Trophoblast cell (in vitro differentiated cells and primary cell): ENCODE results near the gene PLCB3.

Experiments used
- DNase-seq, 2 donors: peaks; one replicate each; pipeline ENCODE4 v3.0.0-alpha.2; 2016
- H2AFZ ChIP-seq: 2 replicates; pipeline ENCODE4 v1.6.1; 2013; ENCODE audit warnings: low read length, moderate library complexity, mild to moderate bottlenecking; ENCODE audit not compliant: insufficient read depth, poor library complexity
- H2AK5ac ChIP-seq: 2 replicates; pipeline ENCODE4 v1.6.1; 2013; ENCODE audit warnings: mild to moderate bottlenecking, low read length
- H2BK120ac ChIP-seq: 2 replicates; pipeline ENCODE4 v1.6.1; 2013; ENCODE audit warnings: low read length, mild to moderate bottlenecking, moderate library complexity; ENCODE audit not compliant: insufficient read depth, poor library complexity
- H2BK12ac ChIP-seq: 2 replicates; pipeline ENCODE4 v1.6.1; 2013; ENCODE audit warnings: mild to moderate bottlenecking, low read length, moderate library complexity
- H2BK5ac ChIP-seq: 2 replicates; pipeline ENCODE4 v1.6.1; 2013; ENCODE audit warnings: low read length, low read depth, moderate library complexity, mild to moderate bottlenecking; ENCODE audit not compliant: poor library complexity
- H3K14ac ChIP-seq: 2 replicates; pipeline ENCODE4 v1.6.1; 2013; ENCODE audit warnings: mild to moderate bottlenecking, low read length
- H3K18ac ChIP-seq: 2 replicates; pipeline ENCODE4 v1.6.1; 2013; ENCODE audit warnings: mild to moderate bottlenecking, low read length
- H3K23ac ChIP-seq: 2 replicates; pipeline ENCODE4 v1.6.1; 2013; ENCODE audit warnings: low read length
- H3K27ac ChIP-seq: 2 replicates; pipeline ENCODE4 v1.5.1; 2013; ENCODE audit warnings: low read depth, mild to moderate bottlenecking, inconsistent platforms, low read length, moderate library complexity
- H3K27me3 ChIP-seq: 2 replicates; pipeline ENCODE4 v1.6.1; 2013; ENCODE audit warnings: inconsistent platforms, mild to moderate bottlenecking, low read length, moderate library complexity; ENCODE audit not compliant: insufficient read depth
- H3K36me3 ChIP-seq, 2 experiments: 1 replicate in 1 of 2; 2 replicates in 1 of 2; pipeline ENCODE4 v1.6.1; 2013; ENCODE audit warnings: low read length in 2 of 2, mild to moderate bottlenecking in 2 of 2, moderate library complexity in 1 of 2; ENCODE audit not compliant: insufficient read depth in 2 of 2, control insufficient read depth in 1 of 2
- H3K4ac ChIP-seq: 2 replicates; pipeline ENCODE4 v1.6.1; 2013; ENCODE audit warnings: low read depth, mild to moderate bottlenecking, low read length, moderate library complexity
- H3K4me1 ChIP-seq, 2 experiments: 1 replicate in 1 of 2; 2 replicates in 1 of 2; pipeline ENCODE4 v1.6.1; 2013; ENCODE audit warnings: low read length in 2 of 2, mild to moderate bottlenecking in 2 of 2, moderate library complexity in 1 of 2; ENCODE audit not compliant: insufficient read depth in 2 of 2, control insufficient read depth in 1 of 2
- H3K4me2 ChIP-seq: 2 replicates; pipeline ENCODE4 v1.6.1; 2013; ENCODE audit warnings: inconsistent platforms, mild to moderate bottlenecking, low read length, moderate library complexity
- H3K4me3 ChIP-seq: 2 replicates; pipeline ENCODE4 v1.5.1; 2013; ENCODE audit warnings: mild to moderate bottlenecking, low read depth, low read length, inconsistent platforms
- H3K79me1 ChIP-seq: one replicate; pipeline ENCODE4 v1.6.1; 2013; ENCODE audit warnings: low read length
- H3K79me2 ChIP-seq: 2 replicates; pipeline ENCODE4 v1.6.1; 2013; ENCODE audit warnings: low read length, mild to moderate bottlenecking; ENCODE audit not compliant: control insufficient read depth, insufficient read depth, poor library complexity
- H3K9ac ChIP-seq: 2 replicates; pipeline ENCODE4 v1.6.1; 2013; ENCODE audit warnings: mild to moderate bottlenecking, low read length
- H3K9me3 ChIP-seq: 2 replicates; pipeline ENCODE4 v1.6.1; 2013; ENCODE audit warnings: low read depth, mild to moderate bottlenecking, control low read depth, inconsistent platforms, low read length; ENCODE audit not compliant: insufficient read depth
- H4K12ac ChIP-seq: 2 replicates; pipeline ENCODE4 v1.6.1; 2013; ENCODE audit warnings: low read depth, mild to moderate bottlenecking, low read length, moderate library complexity
- H4K8ac ChIP-seq: 2 replicates; pipeline ENCODE4 v1.6.1; 2013; ENCODE audit warnings: low read depth, mild to moderate bottlenecking, low read length, moderate library complexity
- H4K91ac ChIP-seq: one replicate; pipeline ENCODE4 v1.6.1; 2013; ENCODE audit warnings: low read depth, mild to moderate bottlenecking, low read length, moderate library complexity
- WGBS: extraction: QIAGEN DNeasy Blood & Tissue Kit; methylation state at CpG from one replicate; pipeline ENCODE4 v1.1.7; 2013; ENCODE audit warnings: missing lambda C conversion rate; ENCODE audit not compliant: insufficient read length, insufficient coverage; ENCODE audit errors: extremely low coverage; 5-methylcytosine and 5-hydroxymethylcytosine counted together

The PLCB3 gene

GRCh38 chr11:64235437-64236161, 15.7 kb upstream of the PLCB3 start:
- H2AK5ac ChIP-seq = no peak overlapping the region
- H3K9ac ChIP-seq = no peak overlapping the region
- H4K91ac ChIP-seq = peak overlapping the region; percentile 85
- H3K4me2 ChIP-seq = peak overlapping the region; percentile 79
- no peaks in the 10 kb centered on the region for H3K27me3 ChIP-seq
- DNase-seq = no peak
- H3K4me3 ChIP-seq = no peak overlapping the region
- peak overlapping the region; percentile 28 for H4K12ac ChIP-seq
- peaks cover 9% of the 10 kb centered on the region for H3K79me2 ChIP-seq
- no peak overlapping the region for H2BK120ac ChIP-seq
- H3K27ac ChIP-seq = no peak overlapping the region
- no peak overlapping the region for H2BK5ac ChIP-seq
- H3K18ac ChIP-seq = peak overlapping the region; percentile 45
- no peak overlapping the region for H3K4ac ChIP-seq
- H3K9me3 ChIP-seq = no peaks in the 10 kb centered on the region
- H3K36me3 ChIP-seq = peaks cover 20 to 26% of the 10 kb centered on the region in 2 experiments
- H3K23ac ChIP-seq = no peak overlapping the region
- peaks cover 8 to 18% of the 10 kb centered on the region in 2 experiments for H3K4me1 ChIP-seq
- peak overlapping the region; percentile 5 for H2AFZ ChIP-seq
- H3K14ac ChIP-seq = peak overlapping the region; percentile 24
- H3K79me1 ChIP-seq = peaks cover 13% of the 10 kb centered on the region
- H4K8ac ChIP-seq = no peak overlapping the region
- no CpG with 5 or more reads among the region's 12 CpGs for WGBS
- H2BK12ac ChIP-seq = no peak overlapping the region

- H3K4ac ChIP-seq = peak overlapping the region; percentile 10
- H3K9me3 ChIP-seq = no peaks in the 10 kb centered on the region
- DNase-seq = no peak
- H3K4me3 ChIP-seq = no peak overlapping the region
- H3K14ac ChIP-seq = no peak overlapping the region
- no peak overlapping the region for H3K23ac ChIP-seq
- H2BK5ac ChIP-seq = no peak overlapping the region
- no peak overlapping the region for H4K8ac ChIP-seq
- H3K27ac ChIP-seq = no peak overlapping the region
- H3K4me2 ChIP-seq = no peak overlapping the region
- no peak overlapping the region for H2BK120ac ChIP-seq
- no CpG with 5 or more reads among the region's 12 CpGs for WGBS
- no peak overlapping the region for H3K9ac ChIP-seq
- no peak overlapping the region for H4K12ac ChIP-seq
- H3K4me1 ChIP-seq = peaks cover 11 to 21% of the 10 kb centered on the region in 2 experiments
- H3K18ac ChIP-seq = no peak overlapping the region
- H3K79me2 ChIP-seq = peaks cover 21% of the 10 kb centered on the region
- H2AFZ ChIP-seq = no peak overlapping the region
- no peaks in the 10 kb centered on the region for H3K27me3 ChIP-seq
- no peak overlapping the region for H2AK5ac ChIP-seq
- no peak overlapping the region for H2BK12ac ChIP-seq
- H3K79me1 ChIP-seq = peaks cover 26% of the 10 kb centered on the region
- peaks cover 21 to 25% of the 10 kb centered on the region in 2 experiments for H3K36me3 ChIP-seq
- H4K91ac ChIP-seq = no peak overlapping the region
These were observed 13.8 kb upstream of the PLCB3 start for GRCh38 chr11:64237484-64237951.

GRCh38 chr11:64238076-64238475, 13.3 kb upstream of the PLCB3 start:
- no peaks in the 10 kb centered on the region for H3K9me3 ChIP-seq
- H3K9ac ChIP-seq = no peak overlapping the region
- peaks cover 22% of the 10 kb centered on the region for H3K79me2 ChIP-seq
- peaks cover 17 to 26% of the 10 kb centered on the region in 2 experiments for H3K4me1 ChIP-seq
- H3K36me3 ChIP-seq = peaks cover 25 to 26% of the 10 kb centered on the region in 2 experiments
- no peak overlapping the region for H4K8ac ChIP-seq
- no peak overlapping the region for H2AFZ ChIP-seq
- WGBS = no CpG with 5 or more reads among the region's 9 CpGs
- H3K4ac ChIP-seq = no peak overlapping the region
- no peaks in the 10 kb centered on the region for H3K27me3 ChIP-seq
- no peak overlapping the region for H3K4me3 ChIP-seq
- no peak overlapping the region for H2BK120ac ChIP-seq
- no peak overlapping the region for H2AK5ac ChIP-seq
- no peak overlapping the region for H3K4me2 ChIP-seq
- H2BK5ac ChIP-seq = no peak overlapping the region
- H2BK12ac ChIP-seq = no peak overlapping the region
- no peak overlapping the region for H4K12ac ChIP-seq
- no peak overlapping the region for H4K91ac ChIP-seq
- H3K18ac ChIP-seq = no peak overlapping the region
- H3K79me1 ChIP-seq = peaks cover 26% of the 10 kb centered on the region
- no peak overlapping the region for H3K14ac ChIP-seq
- DNase-seq = no peak
- H3K27ac ChIP-seq = no peak overlapping the region
- no peak overlapping the region for H3K23ac ChIP-seq

GRCh38 chr11:64238999-64239398, 12.3 kb upstream of the PLCB3 start:
- peaks cover 34 to 35% of the 10 kb centered on the region in 2 experiments for H3K36me3 ChIP-seq
- H2AFZ ChIP-seq = no peak overlapping the region

More at GRCh38 chr11:64238999-64239398, 12.3 kb upstream of the PLCB3 start:
- H3K18ac ChIP-seq = no peak overlapping the region
- peaks cover 24% of the 10 kb centered on the region for H3K79me1 ChIP-seq
- H3K4ac ChIP-seq = no peak overlapping the region
- no peak overlapping the region for H2BK5ac ChIP-seq
- no peak overlapping the region for H2AK5ac ChIP-seq
- H3K4me1 ChIP-seq = peaks cover 21 to 32% of the 10 kb centered on the region in 2 experiments
- H4K91ac ChIP-seq = no peak overlapping the region
- H2BK120ac ChIP-seq = no peak overlapping the region
- H2BK12ac ChIP-seq = no peak overlapping the region
- H3K79me2 ChIP-seq = peaks cover 21% of the 10 kb centered on the region
- no peaks in the 10 kb centered on the region for H3K27me3 ChIP-seq
- no peak overlapping the region for H3K27ac ChIP-seq
- H3K23ac ChIP-seq = no peak overlapping the region
- H3K4me3 ChIP-seq = no peak overlapping the region
- H3K9me3 ChIP-seq = no peaks in the 10 kb centered on the region
- no peak overlapping the region for H3K4me2 ChIP-seq
- no peak for DNase-seq
- no peak overlapping the region for H3K14ac ChIP-seq
- H4K8ac ChIP-seq = no peak overlapping the region
- no peak overlapping the region for H3K9ac ChIP-seq
- no peak overlapping the region for H4K12ac ChIP-seq
- WGBS = no CpG with 5 or more reads among the region's 5 CpGs
